ENCODE measurements around the gene TPRG1L.
"Not testable (repeated sequence)": the region's sequence is repeated elsewhere in the genome, so short reads cannot be mapped to it uniquely, and the experiment has no call there.

The TPRG1L gene

DNA sequence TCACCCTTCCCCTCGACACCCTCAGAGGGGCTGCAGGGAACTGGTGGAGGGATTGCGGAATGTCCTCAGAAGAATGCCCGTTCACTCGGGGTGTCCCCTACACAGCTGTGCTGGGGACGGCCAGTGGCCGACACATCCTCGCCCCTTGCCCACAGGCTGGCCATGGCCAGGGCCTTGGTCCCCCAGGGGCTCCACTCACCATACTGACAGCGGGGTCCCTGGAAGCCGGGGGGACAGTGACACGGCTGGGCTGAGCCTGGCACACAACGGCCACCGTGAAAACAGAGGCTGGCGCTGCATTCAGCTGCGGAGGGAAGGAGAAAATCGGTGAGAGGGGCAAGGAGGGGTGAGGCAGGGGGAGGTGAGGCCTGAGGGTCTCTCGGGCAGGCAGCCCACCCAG is 45.2 kb upstream of the TPRG1L start:
- TF ChIP-seq, protein P1, sequence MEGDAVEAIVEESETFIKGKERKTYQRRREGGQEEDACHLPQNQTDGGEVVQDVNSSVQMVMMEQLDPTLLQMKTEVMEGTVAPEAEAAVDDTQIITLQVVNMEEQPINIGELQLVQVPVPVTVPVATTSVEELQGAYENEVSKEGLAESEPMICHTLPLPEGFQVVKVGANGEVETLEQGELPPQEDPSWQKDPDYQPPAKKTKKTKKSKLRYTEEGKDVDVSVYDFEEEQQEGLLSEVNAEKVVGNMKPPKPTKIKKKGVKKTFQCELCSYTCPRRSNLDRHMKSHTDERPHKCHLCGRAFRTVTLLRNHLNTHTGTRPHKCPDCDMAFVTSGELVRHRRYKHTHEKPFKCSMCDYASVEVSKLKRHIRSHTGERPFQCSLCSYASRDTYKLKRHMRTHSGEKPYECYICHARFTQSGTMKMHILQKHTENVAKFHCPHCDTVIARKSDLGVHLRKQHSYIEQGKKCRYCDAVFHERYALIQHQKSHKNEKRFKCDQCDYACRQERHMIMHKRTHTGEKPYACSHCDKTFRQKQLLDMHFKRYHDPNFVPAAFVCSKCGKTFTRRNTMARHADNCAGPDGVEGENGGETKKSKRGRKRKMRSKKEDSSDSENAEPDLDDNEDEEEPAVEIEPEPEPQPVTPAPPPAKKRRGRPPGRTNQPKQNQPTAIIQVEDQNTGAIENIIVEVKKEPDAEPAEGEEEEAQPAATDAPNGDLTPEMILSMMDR (IDR thresholded peaks at IDR 0.05): no peak

DNA sequence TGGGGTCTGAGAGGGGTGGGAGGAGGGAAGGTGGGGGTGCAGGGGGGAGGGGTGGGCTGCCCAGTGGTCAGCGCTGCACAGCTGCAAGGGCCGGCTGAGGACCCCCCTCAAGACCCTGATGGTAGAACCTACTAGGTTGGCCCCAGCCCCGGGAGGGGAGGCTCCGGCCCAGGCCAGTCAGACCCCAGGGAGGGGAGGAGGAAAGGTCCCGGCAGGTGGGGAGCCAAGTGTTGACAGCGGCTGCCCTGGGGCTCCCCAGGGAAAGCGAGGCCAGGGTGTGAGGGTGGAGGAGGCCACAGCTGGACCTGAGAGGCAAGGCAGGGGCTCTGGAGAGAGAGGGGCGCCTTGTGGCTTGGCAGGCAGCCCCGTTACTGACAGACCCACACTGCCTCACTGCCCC is 44.6 kb upstream of the TPRG1L start:
- Histone ChIP-seq H3K4me3 (no peak overlapping the region), H3K27ac (no peak overlapping the region)
- TF ChIP-seq, protein P1 (IDR thresholded peaks at IDR 0.05): no peak
- no peak for DNase-seq (ENCODE audit: low spot score)

More for the DNA sequence above, 45.2 kb upstream of the TPRG1L start:
- H3K4me3 ChIP-seq: no peak overlapping the region
- H3K27ac ChIP-seq: no peak overlapping the region
- DNase-seq (ENCODE audit: low spot score): no peak

DNA sequence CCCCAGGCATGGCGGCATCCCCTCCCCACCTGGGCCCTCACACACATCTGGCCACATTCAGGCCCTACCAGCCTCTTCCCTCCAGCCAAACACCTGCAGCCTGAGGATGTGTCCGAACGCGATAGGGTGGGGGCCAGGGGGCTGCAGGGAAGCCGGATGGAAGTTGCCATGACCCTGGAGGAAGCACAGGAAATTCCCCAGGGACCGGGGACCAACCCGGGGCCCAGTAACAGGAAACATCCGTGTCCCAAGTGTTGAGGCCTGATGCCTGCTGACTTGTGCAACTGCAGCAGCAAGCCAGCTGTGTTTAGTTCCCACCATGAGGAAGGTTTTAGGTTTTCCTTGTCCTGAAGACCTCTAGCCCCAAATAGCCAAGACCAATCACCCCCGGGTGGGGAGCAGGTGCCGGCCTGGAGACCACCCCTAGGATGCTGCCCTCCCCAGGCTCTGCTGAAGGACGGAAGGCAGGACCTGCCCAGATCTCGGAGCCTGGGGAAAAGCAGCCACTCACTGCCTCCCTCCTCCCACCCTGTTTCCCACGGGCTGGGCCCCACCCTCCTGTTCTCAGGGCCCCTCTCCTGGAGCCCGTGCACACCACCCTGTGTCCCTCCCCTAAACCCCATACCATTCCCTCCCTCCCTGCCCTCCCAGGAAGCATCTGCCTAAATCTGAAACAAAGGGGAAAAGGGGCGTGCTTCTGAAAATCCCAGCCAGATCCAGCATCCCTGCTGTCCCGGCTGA is 43.3 kb upstream of the TPRG1L start:
- TF ChIP-seq, protein P1 (IDR thresholded peaks at IDR 0.05): no peak
- no peak for DNase-seq (ENCODE audit: low spot score)
- H3K27ac ChIP-seq: no peak overlapping the region
- H3K4me3 ChIP-seq: no peak overlapping the region

DNA sequence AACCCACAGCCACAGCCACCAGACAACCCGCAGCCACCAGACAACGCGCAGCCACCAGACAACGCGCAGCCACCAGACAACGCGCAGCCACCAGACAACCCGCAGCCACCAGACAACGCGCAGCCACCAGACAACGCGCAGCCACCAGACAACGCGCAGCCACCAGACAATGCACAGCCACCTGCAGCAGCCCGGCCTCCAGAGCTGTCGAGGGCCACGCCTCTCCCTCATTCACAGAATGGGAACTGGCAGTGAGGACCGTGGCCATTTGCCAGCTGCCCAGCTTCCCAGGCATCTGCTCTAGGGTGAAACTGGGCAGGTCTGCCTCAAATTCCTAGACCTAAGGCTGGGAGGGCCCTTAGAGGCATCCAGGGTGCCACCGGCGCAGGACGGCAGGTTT is 41.1 kb upstream of the TPRG1L start:
- not testable (repeated sequence) for H3K4me3 ChIP-seq; DNase-seq (ENCODE audit: low spot score)

DNA sequence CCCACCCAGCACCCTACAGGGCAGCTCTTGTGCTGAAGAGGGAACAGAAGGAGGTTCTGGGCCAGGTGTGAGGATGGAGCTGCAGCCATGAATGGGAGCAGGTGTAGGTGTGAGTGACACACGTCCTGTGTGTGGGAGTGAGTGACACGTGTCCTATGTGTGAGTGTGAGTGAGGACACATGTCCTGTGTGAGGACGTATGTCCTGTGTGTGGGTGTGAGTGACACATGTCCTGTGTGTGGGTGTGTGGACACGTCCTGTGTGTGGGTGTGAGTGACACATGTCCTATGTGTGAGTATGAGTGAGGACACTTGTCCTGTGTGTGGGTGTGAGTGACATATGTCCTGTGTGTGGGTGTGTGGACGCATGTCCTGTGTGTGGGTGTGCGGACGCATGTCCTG is 39.9 kb upstream of the TPRG1L start:
- Histone ChIP-seq H3K4me3 (no peak overlapping the region), H3K27ac (no peak overlapping the region)
- TF ChIP-seq, protein P1 (IDR thresholded peaks at IDR 0.05): no peak
- DNase-seq (ENCODE audit: low spot score): no peak

More for the DNA sequence above, 41.1 kb upstream of the TPRG1L start:
- not testable (repeated sequence) for H3K27ac ChIP-seq

DNA sequence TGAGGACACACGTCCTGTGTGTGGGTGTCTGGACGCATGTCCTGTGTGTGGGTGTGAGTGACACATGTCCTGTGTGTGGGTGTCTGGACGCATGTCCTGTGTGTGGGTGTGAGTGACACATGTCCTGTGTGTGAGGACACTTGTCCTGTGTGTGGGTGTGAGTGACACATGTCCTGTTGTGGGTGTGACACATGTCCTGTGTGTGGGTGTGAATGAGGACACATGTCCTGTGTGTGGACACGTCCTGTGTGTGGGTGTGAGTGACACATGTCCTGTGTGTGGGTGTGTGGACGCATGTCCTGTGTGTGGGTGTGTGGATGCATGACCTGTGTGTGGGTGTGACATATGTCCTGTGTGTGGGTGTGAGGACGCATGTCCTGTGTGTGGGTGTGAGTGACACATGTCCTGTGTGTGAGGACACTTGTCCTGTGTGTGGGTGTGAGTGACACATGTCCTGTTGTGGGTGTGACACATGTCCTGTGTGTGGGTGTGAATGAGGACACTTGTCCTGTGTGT is 39.4 kb upstream of the TPRG1L start:
- H3K27ac ChIP-seq; DNase-seq (ENCODE audit: low spot score); H3K4me3 ChIP-seq: not testable (repeated sequence)

DNA sequence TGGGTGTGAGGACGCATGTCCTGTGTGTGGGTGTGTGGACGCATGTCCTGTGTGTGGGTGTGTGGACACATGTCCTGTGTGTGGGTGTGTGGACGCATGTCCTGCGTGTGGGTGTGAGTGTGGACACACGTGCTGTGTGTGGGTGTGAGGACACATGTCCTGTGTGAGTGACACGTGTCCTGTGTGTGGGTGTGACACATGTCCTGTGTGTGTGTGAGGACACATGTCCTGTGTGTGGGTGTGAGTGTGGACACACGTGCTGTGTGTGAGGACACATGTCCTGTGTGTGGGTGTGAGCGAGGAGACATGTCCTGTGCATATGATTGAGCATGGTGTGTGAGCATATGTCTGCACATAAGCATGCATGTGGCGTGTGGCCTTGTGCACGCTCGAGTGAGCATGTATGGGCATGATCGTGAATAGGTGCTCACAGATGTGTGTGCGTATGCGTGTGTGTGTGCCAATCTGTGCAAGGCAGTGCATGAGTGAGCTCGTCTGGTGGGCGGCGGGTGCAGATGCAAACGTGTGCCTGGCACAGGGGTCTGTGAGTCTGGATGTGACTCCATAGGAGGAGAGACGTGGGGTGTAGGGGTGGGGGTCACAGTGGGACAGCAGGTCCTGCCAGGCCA is 38.8 kb upstream of the TPRG1L start:
- Histone ChIP-seq H3K27ac (no peak overlapping the region), H3K4me3 (no peak overlapping the region)
- no peak for DNase-seq (ENCODE audit: low spot score)
- TF ChIP-seq, protein P1 (IDR thresholded peaks at IDR 0.05): no peak

Data from coronary artery (tissue), 2 donors.